Measurements from ENCODE around the gene SLC6A11. TPM values are rescaled to one million over a fixed set of nuclear protein-coding genes. Genes with fewer than 3 reads are reported as not detected.

Gene SLC6A11
- total RNA-seq, 1 experiment from 2014 or later = not detected

GRCh38 chr3:10975695-10976234 lies 159.7 kb downstream of the SLC6A11 start:
- intact Hi-C loops (cut with micrococcal nuclease; ENCODE audit: unreplicated experiment) = no loop called here

GRCh38 chr3:10976770-10977169 lies 160.7 kb downstream of the SLC6A11 start:
- no peak overlapping the region for H3K27ac Mint-ChIP-seq (ENCODE audit: unreplicated experiment)
- no peak for TF ChIP-seq CTCF (IDR thresholded peaks at IDR 0.05; ENCODE audit: unreplicated experiment)
- no peak for DNase-seq
- H3K4me3 Mint-ChIP-seq (ENCODE audit: low read depth, unreplicated experiment) = no peak overlapping the region
- H3K9me3 Mint-ChIP-seq (ENCODE audit: low read depth, unreplicated experiment) = no peaks in the 10 kb centered on the region
- no TSS peak for BruUV-seq (replicated peaks)
- CTCF ChIA-PET = no interaction called here
- intact Hi-C loops (cut with micrococcal nuclease; ENCODE audit: unreplicated experiment) = no loop called here
- H3K27me3 Mint-ChIP-seq (ENCODE audit: unreplicated experiment) = peaks cover 100% of the 10 kb centered on the region
- H3K36me3 Mint-ChIP-seq (ENCODE audit: insufficient read depth, unreplicated experiment) = no peaks in the 10 kb centered on the region
- no peaks in the 10 kb centered on the region for H3K4me1 Mint-ChIP-seq (ENCODE audit: low read depth, unreplicated experiment)

More at GRCh38 chr3:10975695-10976234, 159.7 kb downstream of the SLC6A11 start:
- CTCF ChIA-PET = no interaction called here
- H3K4me1 Mint-ChIP-seq (ENCODE audit: low read depth, unreplicated experiment) = no peaks in the 10 kb centered on the region
- no peak for DNase-seq
- peaks cover 100% of the 10 kb centered on the region for H3K27me3 Mint-ChIP-seq (ENCODE audit: unreplicated experiment)
- no peak overlapping the region for H3K4me3 Mint-ChIP-seq (ENCODE audit: low read depth, unreplicated experiment)
- no TSS peak for BruUV-seq (replicated peaks)
- TF ChIP-seq CTCF (IDR thresholded peaks at IDR 0.05; ENCODE audit: unreplicated experiment) = no peak
- H3K36me3 Mint-ChIP-seq (ENCODE audit: insufficient read depth, unreplicated experiment) = no peaks in the 10 kb centered on the region
- no peak overlapping the region for H3K27ac Mint-ChIP-seq (ENCODE audit: unreplicated experiment)
- H3K9me3 Mint-ChIP-seq (ENCODE audit: low read depth, unreplicated experiment) = no peaks in the 10 kb centered on the region

GRCh38 chr3:10977892-10978510 lies 162.0 kb downstream of the SLC6A11 start:
- BruUV-seq (replicated peaks) = no TSS peak
- CTCF ChIA-PET = no interaction called here

DNA sequence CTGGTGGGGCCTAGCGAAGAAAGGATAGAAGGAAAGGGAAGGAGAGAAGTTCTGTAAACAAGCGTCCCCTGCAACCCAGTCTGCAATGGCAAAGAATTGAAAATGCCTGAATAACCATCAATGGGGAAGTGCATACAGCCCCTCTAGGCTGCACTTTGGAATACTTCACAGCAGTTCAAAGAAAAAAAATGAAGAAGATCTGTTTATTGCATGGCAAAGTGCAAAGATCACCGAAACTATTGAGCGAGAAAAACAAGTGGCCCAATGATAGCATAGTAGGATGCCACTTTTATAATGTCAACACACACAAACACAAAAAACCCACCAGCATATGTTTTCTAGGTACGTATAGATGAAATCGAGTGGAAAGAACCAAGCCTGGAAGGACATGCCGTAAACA lies 162.9 kb downstream of the SLC6A11 start:
- CTCF ChIA-PET = no interaction called here
- Mint-ChIP-seq H3K4me1 (ENCODE audit: low read depth, unreplicated experiment) (no peaks in the 10 kb centered on the region), H3K27me3 (ENCODE audit: unreplicated experiment) (peaks cover 86% of the 10 kb centered on the region), H3K4me3 (ENCODE audit: low read depth, unreplicated experiment) (no peak overlapping the region), H3K36me3 (ENCODE audit: insufficient read depth, unreplicated experiment) (no peaks in the 10 kb centered on the region), H3K27ac (ENCODE audit: unreplicated experiment) (no peak overlapping the region), H3K9me3 (ENCODE audit: low read depth, unreplicated experiment) (no peaks in the 10 kb centered on the region)
- no TSS peak for BruUV-seq (replicated peaks)
- intact Hi-C loops (cut with micrococcal nuclease; ENCODE audit: unreplicated experiment) = no loop called here
- TF ChIP-seq CTCF (IDR thresholded peaks at IDR 0.05; ENCODE audit: unreplicated experiment) = no peak
- DNase-seq = no peak

More at GRCh38 chr3:10977892-10978510, 162.0 kb downstream of the SLC6A11 start:
- intact Hi-C loops (cut with micrococcal nuclease; ENCODE audit: unreplicated experiment) = no loop called here
- Mint-ChIP-seq H3K4me3 (ENCODE audit: low read depth, unreplicated experiment) (no peak overlapping the region), H3K27ac (ENCODE audit: unreplicated experiment) (no peak overlapping the region), H3K9me3 (ENCODE audit: low read depth, unreplicated experiment) (no peaks in the 10 kb centered on the region), H3K4me1 (ENCODE audit: low read depth, unreplicated experiment) (no peaks in the 10 kb centered on the region), H3K36me3 (ENCODE audit: insufficient read depth, unreplicated experiment) (no peaks in the 10 kb centered on the region), H3K27me3 (ENCODE audit: unreplicated experiment) (peaks cover 95% of the 10 kb centered on the region)
- no peak for DNase-seq
- TF ChIP-seq CTCF (IDR thresholded peaks at IDR 0.05; ENCODE audit: unreplicated experiment) = no peak

Measured in Calu3 (cell line).